C1 segment of cervical spinal cord (tissue), 14 donors: ENCODE measurements around the gene SNAPIN.

ENCODE experiments used
- DNase-seq, 14 donors: peaks; one replicate each; lab custom pipeline; 2025; lab: John Stamatoyannopoulos, UW

Gene SNAPIN

GRCh38 chr1:153658400-153659174 lies at the start of gene SNAPIN:
Gene SNAPIN (plus strand): TSS chr1:153658703. CDS start chr1:153658744, 41 bp downstream.
- DNase-seq, result peak; percentile 23 to 98 (median 88)

- DNase-seq, result peak in 10 of 14 donors; percentile 28 to 94 (median 56)
Measured at GRCh38 chr1:153608742-153609584, 49.5 kb upstream of the SNAPIN start.

- no peak for DNase-seq
Measured at GRCh38 chr1:153609585-153609907, 49.0 kb upstream of the SNAPIN start.

- peak in 1 of 14 donors; percentile 39 for DNase-seq
Measured at GRCh38 chr1:153610334-153610733, 48.2 kb upstream of the SNAPIN start.

- peak in 1 of 14 donors; percentile 57 for DNase-seq
Measured at GRCh38 chr1:153610811-153611301, 47.6 kb upstream of the SNAPIN start.

- no peak for DNase-seq
Measured at GRCh38 chr1:153611356-153611755, 47.1 kb upstream of the SNAPIN start.

- peak in 3 of 14 donors; percentile 13 to 25 (median 23) for DNase-seq
Measured at GRCh38 chr1:153612111-153612754, 46.3 kb upstream of the SNAPIN start.

GRCh38 chr1:153612755-153613331 lies 45.7 kb upstream of the SNAPIN start, which contains the start of gene S100A16:
Gene S100A16 (minus strand): TSS chr1:153613137. CDS start chr1:153608151, 4,986 bp downstream.
- DNase-seq, result peak in 7 of 14 donors; percentile 17 to 70 (median 32)

- no peak for DNase-seq
Measured at GRCh38 chr1:153613406-153613805, 45.1 kb upstream of the SNAPIN start.

- no peak for DNase-seq
Measured at GRCh38 chr1:153614189-153614900, 44.2 kb upstream of the SNAPIN start.

GRCh38 chr1:153614906-153615305 lies 43.6 kb upstream of the SNAPIN start:
- DNase-seq, result no peak

- no peak for DNase-seq
Measured at GRCh38 chr1:153615406-153615805, 43.1 kb upstream of the SNAPIN start.

- no peak for DNase-seq
Measured at GRCh38 chr1:153616144-153616916, 42.2 kb upstream of the SNAPIN start, which contains the start of gene S100A14. Gene S100A14 (minus strand): TSS chr1:153616325. CDS start chr1:153615858, 467 bp downstream.

- DNase-seq, result no peak
Measured at GRCh38 chr1:153616917-153617311, 41.6 kb upstream of the SNAPIN start.

- peak in 4 of 14 donors; percentile 28 to 54 (median 32) for DNase-seq
Measured at GRCh38 chr1:153617663-153618062, 40.8 kb upstream of the SNAPIN start.

GRCh38 chr1:153619171-153619570 lies 39.3 kb upstream of the SNAPIN start:
- DNase-seq, result no peak

- no peak for DNase-seq
Measured at GRCh38 chr1:153623101-153623500, 35.4 kb upstream of the SNAPIN start.

GRCh38 chr1:153624965-153625611 lies 33.4 kb upstream of the SNAPIN start:
- no peak for DNase-seq

GRCh38 chr1:153626477-153626903 lies 32.0 kb upstream of the SNAPIN start:
- no peak for DNase-seq
